Ovary (tissue), 9 donors: ENCODE results near the gene VSTM2B. TPM values are rescaled to one million over a fixed set of nuclear protein-coding genes. Genes with fewer than 3 reads are reported as not detected.

ENCODE experiments used
- DNase-seq, 5 donors: peaks; one replicate each; pipeline ENCODE4 v3.0.0-alpha.2; 2019 to 2020
- H3K27ac ChIP-seq, 2 donors: fragments of 200-600 bp; one replicate each; pipeline versions ENCODE4 v1.5.1 to v1.8.0; 2019 to 2022
- H3K27me3 ChIP-seq: fragments of 200-600 bp; one replicate; pipeline ENCODE4 v1.8.0; 2022
- H3K36me3 ChIP-seq: fragments of 200-600 bp; sonication (generic); one replicate; pipeline ENCODE4 v1.5.1; 2019
- H3K4me1 ChIP-seq: one replicate; pipeline ENCODE4 v1.8.1; 2013; ENCODE audit warnings: mild to moderate bottlenecking, moderate library complexity; ENCODE audit not compliant: insufficient read depth
- H3K4me3 ChIP-seq: fragments of 200-600 bp; sonication (generic); one replicate; pipeline ENCODE4 v1.5.1; 2017
- H3K9me3 ChIP-seq, 2 donors: fragments of 200-600 bp in 1 of 2; sonication (generic) in 1 of 2; one replicate each; pipeline versions ENCODE4 v1.5.1 to v1.8.1; 2013 to 2019; ENCODE audit warnings: mild to moderate bottlenecking in 1 of 2, moderate library complexity in 1 of 2
- CTCF ChIP-seq, 3 donors: fragments of 450-650 bp in 2 of 3; fragments of 200-600 bp in 1 of 3; IDR thresholded peaks; one replicate each; pipeline versions ENCODE4 v1.5.1 to v1.8.0; 2016 to 2022; ENCODE audit warnings: antibody characterized with exemption in 3 of 3, mild to moderate bottlenecking in 1 of 3
- EP300 ChIP-seq: sonication (generic); formaldehyde crosslinking; IDR thresholded peaks from one replicate; pipeline ENCODE4 v1.6.1; 2017; ENCODE audit warnings: antibody characterized with exemption
- POLR2A ChIP-seq: fragments of 450-650 bp; IDR thresholded peaks from one replicate; pipeline ENCODE4 v1.6.1; 2017; ENCODE audit warnings: antibody characterized with exemption, mild to moderate bottlenecking, moderate library complexity
- WGBS, 3 donors: extraction: QIAGEN DNeasy Blood & Tissue Kit in 1 of 3; methylation state at CpG; one replicate each; pipeline versions ENCODE4 v1.1.5 to v1.1.7; 2013 to 2017; 5-methylcytosine and 5-hydroxymethylcytosine counted together
- intact Hi-C, 4 donors: fragments of 100-400 bp; cut with DNase I; formaldehyde crosslinking; loops; one replicate each; pipeline versions ENCODE4 v1.11.0 to v1.15.1; 2022 to 2023
- polyA plus RNA-seq, 2 donors: library from polyadenylated mRNA; stranded (reverse); fragments of 200-250 nt in 1 of 2; fragments of 350-450 nt in 1 of 2; fragmentation: Illumina TruSeq in 1 of 2; extraction: RNeasy Lipid Tissue Mini Kit (QIAGEN cat#74804) in 1 of 2; gene quantifications; one replicate each; pipeline ENCODE4 v1.2.3, GENCODE V29; 2013 to 2014
- total RNA-seq, 7 donors: library from RNA; depleted of rRNA in 2 of 7; stranded (reverse); fragments of >200 nt in 2 of 7; fragmentation: NEBNext Ultra II Directional in 3 of 7; extraction: Animal tissue kit (Norgen Biotek cat#: 25700) in 3 of 7; gene quantifications; one replicate each; pipeline versions ENCODE4 v1.1.0 to v1.2.4, GENCODE V29; 2016 to 2023
- donor health status: DM: no; HTN: no; CAD: no; lungs with moderate emphysema.
- donor health status: DM: no; HTN: no; CAD: no.
- donor health status: Bipolar disorder and iron deficiency.
- donor health status: DM: yes; HTN: yes; CAD: no.
- donor health status: DM: no; HTN: no; CAD: no.
- donor health status: DM: yes; HTN: yes; CAD: no.

VSTM2B gene
- total and polyA plus RNA-seq, 9 donors = 0.13 TPM; not detected in 8

DNA sequence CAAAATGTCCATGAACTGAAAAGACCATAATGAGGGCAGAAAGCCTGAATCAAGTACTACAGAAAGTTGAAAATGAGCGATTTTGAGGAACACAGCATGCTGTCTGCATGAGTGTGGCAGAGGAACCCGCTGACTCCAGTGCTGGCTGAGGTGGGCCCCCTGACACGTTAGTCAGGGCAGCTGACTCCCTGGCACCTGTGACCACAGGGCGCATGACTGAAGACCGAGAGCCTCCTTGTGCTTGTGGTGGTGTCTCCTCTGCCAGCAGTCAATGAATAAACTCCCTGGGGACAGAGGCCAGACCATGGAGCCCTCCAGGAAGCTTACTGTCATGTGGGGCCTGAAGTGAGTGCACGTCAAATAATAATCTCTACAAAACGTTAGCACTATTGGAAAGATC lies 38.4 kb upstream of the VSTM2B start:
- intact Hi-C loops = no loop called here
- H3K27ac ChIP-seq = no peak overlapping the region
- H3K27me3 ChIP-seq = no peaks in the 10 kb centered on the region
- H3K36me3 ChIP-seq = no peaks in the 10 kb centered on the region
- TF ChIP-seq POLR2A = no peak
- TF ChIP-seq CTCF (IDR thresholded peaks at IDR 0.05) = no peak
- no peak for TF ChIP-seq EP300
- WGBS, 3 donors = 59 to 70% (median 60%) methylated on average over 7 of the region's 7 CpGs
- no peak for DNase-seq
- no peaks in the 10 kb centered on the region for H3K9me3 ChIP-seq
- no peaks in the 10 kb centered on the region for H3K4me1 ChIP-seq
- H3K4me3 ChIP-seq = no peak overlapping the region

DNA sequence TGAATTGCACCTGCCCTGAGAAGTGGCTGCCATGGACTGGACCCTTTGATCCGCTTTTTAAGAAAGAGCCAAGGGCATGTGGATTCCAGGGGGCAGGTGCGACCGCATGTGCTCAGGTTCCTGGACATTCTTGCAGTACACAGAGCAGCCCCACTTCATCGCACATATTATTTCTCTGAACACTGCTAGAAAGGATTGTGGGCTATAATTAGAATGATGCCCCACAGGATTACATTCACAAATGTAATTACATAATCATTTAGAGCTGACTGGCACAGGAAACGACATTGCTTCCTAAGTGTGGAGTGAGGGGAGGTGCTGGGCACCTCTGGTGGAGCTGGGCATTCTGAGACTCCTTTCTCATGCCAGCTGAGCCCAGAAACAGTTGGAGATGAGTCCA lies 37.5 kb upstream of the VSTM2B start:
- H3K4me3 ChIP-seq = no peak overlapping the region
- no peak for DNase-seq
- WGBS, 3 donors = 80 to 83% (median 82%) methylated on average over 5 of the region's 5 CpGs

DNA sequence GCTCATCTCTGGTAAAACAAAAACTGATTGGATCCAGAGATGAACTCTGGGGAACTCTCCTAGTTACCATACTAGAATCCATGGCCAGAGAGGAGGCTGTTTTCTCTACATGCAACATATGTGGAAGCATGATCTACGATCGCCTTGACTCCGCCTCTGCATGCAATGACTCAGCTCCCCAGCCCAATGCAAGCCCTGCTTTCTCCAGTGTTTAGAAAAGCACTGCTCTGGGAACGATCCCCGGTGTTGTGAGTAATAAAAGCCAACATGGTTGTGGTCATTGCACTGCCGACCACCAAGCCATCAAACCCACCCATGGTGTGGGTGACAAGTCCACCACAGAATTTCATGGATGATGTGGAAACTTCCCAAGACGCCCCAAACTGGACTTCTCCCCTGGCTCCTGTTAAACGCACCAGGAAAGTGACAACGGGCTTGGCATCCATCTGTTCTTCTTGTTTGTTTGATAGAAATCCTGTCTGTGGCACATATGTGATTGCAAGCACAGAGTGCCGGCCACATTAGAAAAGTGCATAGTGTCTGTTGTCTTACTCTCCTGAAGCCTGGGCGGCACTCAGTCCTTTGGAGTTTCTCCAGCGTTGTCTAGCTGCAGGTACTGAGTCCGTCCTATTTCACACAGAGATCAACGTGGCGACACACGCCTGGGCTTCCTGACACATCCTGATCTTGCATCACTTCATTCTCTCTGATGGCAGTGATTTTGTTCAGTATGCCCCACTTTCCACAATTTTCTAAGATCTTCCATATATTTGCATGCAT lies 36.4 kb upstream of the VSTM2B start:
- 68 to 71% (median 69%) methylated on average over 16 of the region's 16 CpGs for WGBS, 3 donors
- H3K27ac ChIP-seq = no peak overlapping the region
- H3K36me3 ChIP-seq = no peaks in the 10 kb centered on the region
- DNase-seq = no peak
- no peak overlapping the region for H3K4me3 ChIP-seq
- no peaks in the 10 kb centered on the region for H3K9me3 ChIP-seq
- intact Hi-C loops = no loop called here
- no peaks in the 10 kb centered on the region for H3K27me3 ChIP-seq
- H3K4me1 ChIP-seq = no peaks in the 10 kb centered on the region
- TF ChIP-seq POLR2A (no peak), EP300 (no peak), CTCF (IDR thresholded peaks at IDR 0.05) (no peak)

More for the DNA sequence above, 37.5 kb upstream of the VSTM2B start:
- Histone ChIP-seq H3K27me3 (no peaks in the 10 kb centered on the region), H3K4me1 (no peaks in the 10 kb centered on the region), H3K27ac (no peak overlapping the region), H3K36me3 (no peaks in the 10 kb centered on the region), H3K9me3 (no peaks in the 10 kb centered on the region)
- intact Hi-C loops = no loop called here
- TF ChIP-seq POLR2A (no peak), EP300 (no peak), CTCF (IDR thresholded peaks at IDR 0.05) (no peak)

- TF ChIP-seq EP300 (no peak), POLR2A (no peak), CTCF (IDR thresholded peaks at IDR 0.05) (no peak)
- Histone ChIP-seq H3K9me3 (no peaks in the 10 kb centered on the region), H3K4me3 (no peak overlapping the region), H3K27ac (no peak overlapping the region), H3K4me1 (no peaks in the 10 kb centered on the region), H3K36me3 (no peaks in the 10 kb centered on the region), H3K27me3 (no peaks in the 10 kb centered on the region)
- 59 to 84% (median 82%) methylated on average over 3 of the region's 3 CpGs for WGBS, 3 donors
- intact Hi-C loops = no loop called here
- no peak for DNase-seq
Measured at GRCh38 chr19:29491491-29491890, 34.3 kb upstream of the VSTM2B start.
